Type B pancreatic cell (in vitro differentiated cells): ENCODE results near the gene HSD3B7. TPM values are rescaled to one million over a fixed set of nuclear protein-coding genes. Genes with fewer than 3 reads are reported as not detected.
A peak's percentile ranks its signal among the peaks of the same experiment; 100 is the strongest.

ENCODE experiments used
- DNase-seq: peaks from one replicate; pipeline ENCODE4 v3.0.0; 2021; ENCODE audit warnings: mixed read lengths; ENCODE audit not compliant: unreplicated experiment; ENCODE audit errors: extremely low spot score
- H3K27ac Mint-ChIP-seq: 2 replicates; pipeline ENCODE4 v1.8.0; 2021; ENCODE audit warnings: mild to moderate bottlenecking, mixed read lengths
- H3K27me3 Mint-ChIP-seq: 2 replicates; pipeline ENCODE4 v1.8.0; 2021; ENCODE audit warnings: mixed read lengths
- H3K36me3 Mint-ChIP-seq: 2 replicates; pipeline ENCODE4 v1.8.0; 2021; ENCODE audit warnings: mixed read lengths
- H3K4me1 Mint-ChIP-seq: one replicate; pipeline ENCODE4 v1.8.0; 2021; ENCODE audit warnings: mixed read lengths; ENCODE audit not compliant: unreplicated experiment
- H3K4me3 Mint-ChIP-seq: 2 replicates; pipeline ENCODE4 v1.8.0; 2021; ENCODE audit warnings: mild to moderate bottlenecking, mixed read lengths
- H3K9me3 Mint-ChIP-seq: 2 replicates; pipeline ENCODE4 v1.8.0; 2021; ENCODE audit warnings: mixed read lengths
- total RNA-seq: library from RNA; stranded (reverse); gene quantifications from 2 replicates; pipeline ENCODE4 v1.2.1, GENCODE V29; 2021; ENCODE audit warnings: low replicate concordance
- TF ChIP-seq, protein P1 (sequence below): fragments of 200-600 bp; sonication (generic); conservative IDR thresholded peaks from 2 replicates; pipeline ENCODE4 v1.5.0; 2021; ENCODE audit warnings: antibody characterized with exemption, mild to moderate bottlenecking

The HSD3B7 gene
- total RNA-seq, 1 donor from 2014 or later, result 5.8 TPM

DNA sequence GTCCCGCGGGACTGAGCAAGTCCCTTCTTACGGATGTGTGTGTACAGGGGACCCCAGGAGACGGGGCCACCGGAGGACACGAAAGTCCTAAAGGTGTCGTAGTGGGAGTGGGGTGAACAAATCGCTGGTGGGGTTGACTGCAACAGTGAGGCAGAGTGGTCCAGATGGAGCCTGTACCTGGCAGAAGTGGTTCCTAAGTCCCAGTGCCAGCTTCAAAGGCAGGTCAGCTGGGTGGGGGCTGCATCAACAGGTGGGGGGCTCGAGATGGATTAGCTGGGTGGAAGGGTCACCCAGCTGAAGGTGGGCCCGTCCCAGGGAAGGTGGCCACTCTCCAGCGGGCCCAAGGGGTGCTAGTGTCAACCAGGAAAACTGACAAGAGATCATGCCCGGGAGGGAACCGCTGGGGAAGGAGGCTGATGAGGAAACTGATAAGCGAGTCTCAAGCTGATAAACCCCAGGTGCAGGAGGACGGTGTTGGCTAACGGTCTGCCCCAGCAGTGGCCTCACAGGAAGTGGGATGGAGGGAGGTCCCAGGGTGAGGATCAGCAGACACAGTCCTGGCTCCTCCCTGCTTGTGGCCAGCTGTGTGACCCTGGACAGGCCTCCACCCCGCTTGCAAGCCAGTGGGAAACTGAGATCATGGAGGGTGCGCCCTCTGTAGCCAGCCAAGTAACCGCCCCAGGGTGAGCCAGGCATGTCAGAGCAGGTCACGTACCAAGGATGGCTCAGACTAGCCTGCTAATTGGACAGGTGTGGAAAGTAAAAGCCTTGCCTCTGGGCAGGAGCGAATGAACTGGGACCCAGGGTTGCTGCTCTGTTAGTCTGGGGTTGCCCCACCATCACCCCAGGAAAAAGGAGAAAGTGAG, 35.1 kb upstream of the HSD3B7 start:
- H3K27ac Mint-ChIP-seq, result peak overlapping the region; percentile 73
- no peaks in the 10 kb centered on the region for H3K27me3 Mint-ChIP-seq
- H3K9me3 Mint-ChIP-seq, result no peaks in the 10 kb centered on the region
- peak overlapping the region; percentile 88 for H3K4me3 Mint-ChIP-seq
- DNase-seq, result no peak
- peaks cover 19% of the 10 kb centered on the region for H3K4me1 Mint-ChIP-seq
- H3K36me3 Mint-ChIP-seq, result peaks cover 3% of the 10 kb centered on the region
- TF ChIP-seq, protein P1, sequence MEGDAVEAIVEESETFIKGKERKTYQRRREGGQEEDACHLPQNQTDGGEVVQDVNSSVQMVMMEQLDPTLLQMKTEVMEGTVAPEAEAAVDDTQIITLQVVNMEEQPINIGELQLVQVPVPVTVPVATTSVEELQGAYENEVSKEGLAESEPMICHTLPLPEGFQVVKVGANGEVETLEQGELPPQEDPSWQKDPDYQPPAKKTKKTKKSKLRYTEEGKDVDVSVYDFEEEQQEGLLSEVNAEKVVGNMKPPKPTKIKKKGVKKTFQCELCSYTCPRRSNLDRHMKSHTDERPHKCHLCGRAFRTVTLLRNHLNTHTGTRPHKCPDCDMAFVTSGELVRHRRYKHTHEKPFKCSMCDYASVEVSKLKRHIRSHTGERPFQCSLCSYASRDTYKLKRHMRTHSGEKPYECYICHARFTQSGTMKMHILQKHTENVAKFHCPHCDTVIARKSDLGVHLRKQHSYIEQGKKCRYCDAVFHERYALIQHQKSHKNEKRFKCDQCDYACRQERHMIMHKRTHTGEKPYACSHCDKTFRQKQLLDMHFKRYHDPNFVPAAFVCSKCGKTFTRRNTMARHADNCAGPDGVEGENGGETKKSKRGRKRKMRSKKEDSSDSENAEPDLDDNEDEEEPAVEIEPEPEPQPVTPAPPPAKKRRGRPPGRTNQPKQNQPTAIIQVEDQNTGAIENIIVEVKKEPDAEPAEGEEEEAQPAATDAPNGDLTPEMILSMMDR, result no peak

DNA sequence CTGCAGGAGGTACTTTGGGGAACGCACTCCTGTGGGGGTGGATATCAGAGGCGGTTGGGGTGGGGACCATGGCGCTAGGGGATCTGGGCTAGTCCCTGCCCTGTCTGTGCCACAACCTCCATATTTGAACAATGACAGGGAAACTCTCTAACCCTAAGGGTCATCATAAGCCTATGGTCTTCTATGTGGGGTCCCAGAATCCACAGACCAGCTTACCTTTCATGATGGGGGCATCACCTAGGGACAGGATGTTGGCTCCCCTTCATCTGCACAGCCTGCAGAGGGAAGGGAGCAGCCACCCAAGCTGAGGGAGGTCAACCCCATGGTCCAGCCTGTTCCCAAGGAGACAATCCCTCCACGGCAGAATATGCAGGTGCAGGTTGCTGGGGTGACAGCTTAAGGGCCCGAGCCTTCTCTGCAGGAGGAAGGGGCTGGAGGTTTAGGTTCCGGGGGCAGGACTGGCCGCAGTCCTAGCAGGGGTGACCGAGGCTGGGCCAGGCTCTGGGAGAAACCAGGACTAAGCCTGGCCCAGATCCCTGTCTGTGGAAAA, 34.4 kb upstream of the HSD3B7 start:
- no peak overlapping the region for H3K27ac Mint-ChIP-seq
- TF ChIP-seq, protein P1, result no peak
- no peaks in the 10 kb centered on the region for H3K9me3 Mint-ChIP-seq
- peaks cover 3% of the 10 kb centered on the region for H3K36me3 Mint-ChIP-seq
- no peak for DNase-seq
- H3K4me3 Mint-ChIP-seq, result peak overlapping the region; percentile 88
- H3K27me3 Mint-ChIP-seq, result no peaks in the 10 kb centered on the region
- peaks cover 19% of the 10 kb centered on the region for H3K4me1 Mint-ChIP-seq

DNA sequence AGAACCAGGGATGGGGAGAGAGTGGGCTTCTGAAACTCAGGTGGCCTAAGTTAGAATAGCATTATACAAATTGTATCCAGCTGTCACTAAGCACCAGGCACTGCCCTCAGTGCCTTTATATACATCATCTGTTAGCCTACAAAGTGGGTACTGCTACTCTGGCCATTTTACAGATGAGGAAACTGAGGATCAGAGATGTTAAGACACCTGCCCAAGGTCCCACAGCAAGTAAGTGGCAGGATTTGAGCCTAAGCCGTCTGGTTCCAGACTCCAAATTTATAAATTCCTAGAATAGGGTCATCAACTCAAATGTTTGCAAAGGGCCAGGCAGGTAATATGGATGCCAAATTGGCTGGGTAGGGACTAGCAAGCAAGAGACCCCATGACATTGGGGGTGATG, 33.8 kb upstream of the HSD3B7 start:
- H3K36me3 Mint-ChIP-seq, result no peaks in the 10 kb centered on the region
- H3K4me1 Mint-ChIP-seq, result peaks cover 19% of the 10 kb centered on the region
- no peak overlapping the region for H3K4me3 Mint-ChIP-seq
- TF ChIP-seq, protein P1, result no peak
- H3K9me3 Mint-ChIP-seq, result no peaks in the 10 kb centered on the region
- DNase-seq, result no peak
- H3K27ac Mint-ChIP-seq, result no peak overlapping the region
- no peaks in the 10 kb centered on the region for H3K27me3 Mint-ChIP-seq

DNA sequence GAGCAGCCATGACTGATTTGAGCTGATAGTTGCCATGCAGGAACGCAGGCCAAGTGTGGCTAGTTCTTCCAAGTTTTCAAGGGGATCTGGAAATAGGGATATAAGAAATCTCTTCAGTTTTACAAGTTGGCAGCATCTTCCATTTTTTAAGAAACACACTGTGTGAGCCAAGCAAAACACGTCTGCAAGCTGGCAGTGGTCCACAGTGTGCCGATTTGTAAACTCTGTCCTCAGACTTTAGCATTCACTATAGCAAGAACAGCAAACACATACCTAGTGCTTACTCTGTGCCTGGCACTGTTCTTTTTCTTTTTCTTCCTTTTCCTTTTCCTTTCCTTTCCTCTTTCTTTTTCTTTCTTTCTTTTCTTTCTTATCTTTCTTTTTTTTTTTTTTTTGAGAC, 33.3 kb upstream of the HSD3B7 start:
- DNase-seq, result no peak
- H3K4me3 Mint-ChIP-seq, result peak overlapping the region; percentile 68
- peaks cover 19% of the 10 kb centered on the region for H3K4me1 Mint-ChIP-seq
- no peaks in the 10 kb centered on the region for H3K27me3 Mint-ChIP-seq
- no peak overlapping the region for H3K27ac Mint-ChIP-seq
- TF ChIP-seq, protein P1, result no peak
- no peaks in the 10 kb centered on the region for H3K36me3 Mint-ChIP-seq
- no peaks in the 10 kb centered on the region for H3K9me3 Mint-ChIP-seq

DNA sequence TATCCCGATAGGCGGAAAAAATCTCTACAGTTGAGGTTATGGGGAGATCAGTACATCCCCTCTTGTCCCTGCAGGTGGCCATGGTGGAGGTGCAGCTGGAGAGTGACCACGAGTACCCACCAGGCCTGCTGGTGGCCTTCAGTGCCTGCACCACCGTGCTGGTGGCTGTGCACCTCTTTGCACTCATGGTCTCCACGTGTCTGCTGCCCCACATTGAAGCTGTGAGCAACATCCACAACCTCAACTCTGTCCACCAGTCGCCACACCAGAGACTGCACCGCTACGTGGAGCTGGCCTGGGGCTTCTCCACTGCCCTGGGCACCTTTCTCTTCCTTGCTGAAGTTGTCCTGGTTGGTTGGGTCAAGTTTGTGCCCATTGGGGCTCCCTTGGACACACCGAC, 31.9 kb upstream of the HSD3B7 start:
- H3K36me3 Mint-ChIP-seq, result no peaks in the 10 kb centered on the region

More for the DNA sequence above, 31.9 kb upstream of the HSD3B7 start:
- Mint-ChIP-seq H3K9me3 (no peaks in the 10 kb centered on the region), H3K27ac (no peak overlapping the region), H3K4me1 (peaks cover 16% of the 10 kb centered on the region), H3K4me3 (no peak overlapping the region), H3K27me3 (no peaks in the 10 kb centered on the region)
- DNase-seq, result no peak
- TF ChIP-seq, protein P1, result no peak
